HL-60 (cell line): ENCODE data around the gene SCRG1.

ENCODE experiments used
- GABPA ChIP-seq: IDR thresholded peaks from 2 replicates; pipeline ENCODE4 v1.6.1; 2012; ENCODE audit warnings: low read depth
- POLR2AphosphoS5 ChIP-seq: IDR thresholded peaks from 2 replicates; pipeline ENCODE4 v1.6.1; 2012; ENCODE audit warnings: low read depth
- SPI1 ChIP-seq: IDR thresholded peaks from 2 replicates; pipeline ENCODE4 v1.6.1; 2012; ENCODE audit warnings: low read depth, mild to moderate bottlenecking, borderline replicate concordance
- TF ChIP-seq, protein P1 (sequence below): IDR thresholded peaks from one replicate; pipeline ENCODE4 v1.5.1; 2011; ENCODE audit warnings: low read length, control low read depth, inconsistent platforms; ENCODE audit not compliant: insufficient read depth
- TF ChIP-seq, protein P2 (sequence below): IDR thresholded peaks from 2 replicates; pipeline ENCODE4 v1.6.1; 2012; ENCODE audit warnings: low read depth; ENCODE audit not compliant: insufficient replicate concordance

DNA sequence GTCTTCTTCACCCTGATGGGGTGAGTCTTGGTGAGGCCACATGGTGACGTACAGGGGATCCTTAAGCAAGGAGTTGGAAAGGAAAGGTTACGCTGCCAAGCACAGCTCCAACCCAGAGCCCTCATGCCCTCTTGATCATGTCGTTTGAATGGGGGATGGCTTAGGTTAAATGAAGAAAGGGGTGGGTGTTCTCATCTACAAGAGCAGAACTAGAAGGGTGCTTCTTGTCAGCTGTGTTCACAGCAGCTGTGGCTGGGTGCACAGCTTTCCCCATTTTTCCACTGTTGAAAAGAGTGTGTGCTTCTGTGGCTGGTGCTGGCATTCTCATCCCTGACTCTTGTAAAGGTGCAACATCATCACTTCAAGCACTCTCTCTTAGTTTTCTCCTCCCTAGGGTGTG, 15.5 kb upstream of the SCRG1 start:
- TF ChIP-seq, protein P1, sequence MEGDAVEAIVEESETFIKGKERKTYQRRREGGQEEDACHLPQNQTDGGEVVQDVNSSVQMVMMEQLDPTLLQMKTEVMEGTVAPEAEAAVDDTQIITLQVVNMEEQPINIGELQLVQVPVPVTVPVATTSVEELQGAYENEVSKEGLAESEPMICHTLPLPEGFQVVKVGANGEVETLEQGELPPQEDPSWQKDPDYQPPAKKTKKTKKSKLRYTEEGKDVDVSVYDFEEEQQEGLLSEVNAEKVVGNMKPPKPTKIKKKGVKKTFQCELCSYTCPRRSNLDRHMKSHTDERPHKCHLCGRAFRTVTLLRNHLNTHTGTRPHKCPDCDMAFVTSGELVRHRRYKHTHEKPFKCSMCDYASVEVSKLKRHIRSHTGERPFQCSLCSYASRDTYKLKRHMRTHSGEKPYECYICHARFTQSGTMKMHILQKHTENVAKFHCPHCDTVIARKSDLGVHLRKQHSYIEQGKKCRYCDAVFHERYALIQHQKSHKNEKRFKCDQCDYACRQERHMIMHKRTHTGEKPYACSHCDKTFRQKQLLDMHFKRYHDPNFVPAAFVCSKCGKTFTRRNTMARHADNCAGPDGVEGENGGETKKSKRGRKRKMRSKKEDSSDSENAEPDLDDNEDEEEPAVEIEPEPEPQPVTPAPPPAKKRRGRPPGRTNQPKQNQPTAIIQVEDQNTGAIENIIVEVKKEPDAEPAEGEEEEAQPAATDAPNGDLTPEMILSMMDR = no peak
- TF ChIP-seq POLR2AphosphoS5 (no peak), GABPA (no peak), SPI1 (no peak)
- TF ChIP-seq, protein P2, sequence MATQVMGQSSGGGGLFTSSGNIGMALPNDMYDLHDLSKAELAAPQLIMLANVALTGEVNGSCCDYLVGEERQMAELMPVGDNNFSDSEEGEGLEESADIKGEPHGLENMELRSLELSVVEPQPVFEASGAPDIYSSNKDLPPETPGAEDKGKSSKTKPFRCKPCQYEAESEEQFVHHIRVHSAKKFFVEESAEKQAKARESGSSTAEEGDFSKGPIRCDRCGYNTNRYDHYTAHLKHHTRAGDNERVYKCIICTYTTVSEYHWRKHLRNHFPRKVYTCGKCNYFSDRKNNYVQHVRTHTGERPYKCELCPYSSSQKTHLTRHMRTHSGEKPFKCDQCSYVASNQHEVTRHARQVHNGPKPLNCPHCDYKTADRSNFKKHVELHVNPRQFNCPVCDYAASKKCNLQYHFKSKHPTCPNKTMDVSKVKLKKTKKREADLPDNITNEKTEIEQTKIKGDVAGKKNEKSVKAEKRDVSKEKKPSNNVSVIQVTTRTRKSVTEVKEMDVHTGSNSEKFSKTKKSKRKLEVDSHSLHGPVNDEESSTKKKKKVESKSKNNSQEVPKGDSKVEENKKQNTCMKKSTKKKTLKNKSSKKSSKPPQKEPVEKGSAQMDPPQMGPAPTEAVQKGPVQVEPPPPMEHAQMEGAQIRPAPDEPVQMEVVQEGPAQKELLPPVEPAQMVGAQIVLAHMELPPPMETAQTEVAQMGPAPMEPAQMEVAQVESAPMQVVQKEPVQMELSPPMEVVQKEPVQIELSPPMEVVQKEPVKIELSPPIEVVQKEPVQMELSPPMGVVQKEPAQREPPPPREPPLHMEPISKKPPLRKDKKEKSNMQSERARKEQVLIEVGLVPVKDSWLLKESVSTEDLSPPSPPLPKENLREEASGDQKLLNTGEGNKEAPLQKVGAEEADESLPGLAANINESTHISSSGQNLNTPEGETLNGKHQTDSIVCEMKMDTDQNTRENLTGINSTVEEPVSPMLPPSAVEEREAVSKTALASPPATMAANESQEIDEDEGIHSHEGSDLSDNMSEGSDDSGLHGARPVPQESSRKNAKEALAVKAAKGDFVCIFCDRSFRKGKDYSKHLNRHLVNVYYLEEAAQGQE = no peak
